HEK293 (cell line): ENCODE measurements around the gene TBC1D20.

Experiments
- CTCF ChIA-PET: fragments of 350-600 bp; formaldehyde crosslinking; extraction: SDS; loops from one replicate; lab custom pipeline; 2021; ENCODE audit warnings: antibody characterized with exemption; lab: Yijun Ruan, JAX
- POLR2A ChIA-PET: fragments of 300-600 bp; formaldehyde crosslinking; extraction: SDS; loops from one replicate; lab custom pipeline; 2020; ENCODE audit warnings: antibody characterized with exemption, inconsistent platforms; lab: Yijun Ruan, JAX
- H3K27ac ChIP-seq: fragments of 200-500 bp; sonication (Bioruptor generic); 2 replicates; pipeline ENCODE4 v1.5.1; 2014; ENCODE audit warnings: low read depth, low read length, control low read depth, inconsistent platforms; ENCODE audit errors: extremely low read depth
- H3K36me3 ChIP-seq, 2 experiments: fragments of 200-500 bp in 1 of 2; sonication (Bioruptor generic) in 1 of 2; 1 replicate in 1 of 2; 2 replicates in 1 of 2; pipeline ENCODE4 v1.5.1; 2014 to 2017; ENCODE audit warnings: inconsistent platforms in 2 of 2, low read length in 2 of 2; ENCODE audit not compliant: control insufficient read depth in 2 of 2, insufficient read depth in 1 of 2
- H3K4me1 ChIP-seq: fragments of 200-500 bp; sonication (Bioruptor generic); 2 replicates; pipeline ENCODE4 v1.5.1; 2014; ENCODE audit warnings: mild to moderate bottlenecking, low read length, inconsistent platforms; ENCODE audit not compliant: control insufficient read depth, insufficient read depth
- H3K4me3 ChIP-seq: 2 replicates; pipeline ENCODE4 v1.5.1; 2011; ENCODE audit warnings: low read depth, mild to moderate bottlenecking, control low read depth, low read length, moderate library complexity
- H3K9me3 ChIP-seq: fragments of 200-500 bp; sonication (Bioruptor generic); 2 replicates; pipeline ENCODE4 v1.5.1; 2014; ENCODE audit warnings: low read depth, low read length, inconsistent platforms; ENCODE audit not compliant: control insufficient read depth, insufficient read depth
- EGR2 ChIP-seq: fragments of 450-650 bp; formaldehyde crosslinking; IDR thresholded peaks from 2 replicates; pipeline ENCODE4 v1.5.1; 2016; ENCODE audit warnings: low read depth, missing biosample characterization, missing genetic modification characterization
- HIC1 ChIP-seq: fragments of 450-650 bp; formaldehyde crosslinking; IDR thresholded peaks from 2 replicates; pipeline ENCODE4 v1.5.1; 2016; ENCODE audit warnings: missing biosample characterization, missing genetic modification characterization
- SCRT1 ChIP-seq: fragments of 450-650 bp; formaldehyde crosslinking; IDR thresholded peaks from 2 replicates; pipeline ENCODE4 v1.5.1; 2016; ENCODE audit warnings: missing biosample characterization, missing genetic modification characterization, borderline replicate concordance
- SCRT2 ChIP-seq: fragments of 450-650 bp; formaldehyde crosslinking; IDR thresholded peaks from 2 replicates; pipeline ENCODE4 v1.5.1; 2016; ENCODE audit warnings: missing biosample characterization, missing genetic modification characterization
- SETDB1 ChIP-seq: IDR thresholded peaks from one replicate; pipeline ENCODE4 v1.6.1; 2017; ENCODE audit warnings: mild to moderate bottlenecking, low read length, moderate library complexity, mixed read lengths; ENCODE audit not compliant: insufficient read length
- ZFHX2 ChIP-seq: fragments of 450-650 bp; formaldehyde crosslinking; conservative IDR thresholded peaks from 2 replicates; pipeline ENCODE4 v1.5.1; 2016; ENCODE audit warnings: missing biosample characterization, missing genetic modification characterization
- ZNF214 ChIP-seq: fragments of 450-650 bp; formaldehyde crosslinking; IDR thresholded peaks from 2 replicates; pipeline ENCODE4 v1.5.1; 2017; ENCODE audit warnings: missing biosample characterization, mild to moderate bottlenecking, missing genetic modification characterization, borderline replicate concordance
- ZNF223 ChIP-seq: fragments of 450-650 bp; formaldehyde crosslinking; IDR thresholded peaks from 2 replicates; pipeline ENCODE4 v1.5.1; 2016; ENCODE audit warnings: missing biosample characterization, missing genetic modification characterization
- ZNF239 ChIP-seq: fragments of 450-650 bp; formaldehyde crosslinking; IDR thresholded peaks from 2 replicates; pipeline ENCODE4 v1.5.1; 2016; ENCODE audit warnings: missing biosample characterization, missing genetic modification characterization
- ZNF324 ChIP-seq: fragments of 450-650 bp; formaldehyde crosslinking; IDR thresholded peaks from 2 replicates; pipeline ENCODE4 v1.5.1; 2016; ENCODE audit warnings: missing biosample characterization, missing genetic modification characterization
- ZNF600 ChIP-seq: fragments of 450-650 bp; formaldehyde crosslinking; IDR thresholded peaks from 2 replicates; pipeline ENCODE4 v1.5.1; 2016; ENCODE audit warnings: missing biosample characterization, missing genetic modification characterization
- ZNF645 ChIP-seq: fragments of 450-650 bp; formaldehyde crosslinking; IDR thresholded peaks from 2 replicates; pipeline ENCODE4; 2016; ENCODE audit warnings: missing biosample characterization, missing genetic modification characterization
- TF ChIP-seq, protein P1 (sequence below): fragments of 450-650 bp; formaldehyde crosslinking; conservative IDR thresholded peaks from 2 replicates; pipeline ENCODE4 v1.5.1; 2016; ENCODE audit warnings: low read depth, missing biosample characterization, missing genetic modification characterization

Gene TBC1D20

GRCh38 chr20:461254-462198 is 807 bp downstream of the TBC1D20 start (continued):
- TF ChIP-seq ZNF600, result peak; percentile 93

DNA sequence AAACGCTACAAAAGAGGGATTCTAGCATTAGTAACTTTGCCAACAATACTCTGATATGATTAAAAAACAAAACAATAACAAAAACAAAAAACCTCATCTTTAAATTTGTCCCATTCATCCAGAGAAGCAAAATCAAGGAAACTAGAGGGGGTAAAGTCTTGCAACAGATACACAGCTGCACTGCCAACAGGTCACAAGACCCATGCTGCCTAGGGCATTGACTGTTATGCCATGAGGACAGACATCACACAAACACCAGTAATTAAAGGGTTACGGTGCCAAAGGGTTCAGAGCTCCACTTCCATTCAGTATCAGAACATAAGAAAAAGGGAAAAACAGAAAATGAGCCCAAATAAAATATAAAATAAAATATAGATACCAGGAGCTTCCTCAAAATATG is 1.6 kb downstream of the TBC1D20 start:
- peaks cover 0 to 4% of the 10 kb centered on the region in 2 experiments; a peak in 1 of 3 replicates for H3K36me3 ChIP-seq
- peaks cover 15% of the 10 kb centered on the region for H3K4me1 ChIP-seq
- no peaks in the 10 kb centered on the region for H3K9me3 ChIP-seq
- TF ChIP-seq ZNF645 (tag by site-specific recombination), result no peak
- no peak for TF ChIP-seq ZNF214 (tag by site-specific recombination)
- TF ChIP-seq ZNF600, result peak; percentile 82
- TF ChIP-seq SCRT1 (tag by site-specific recombination), result peak; percentile 69; the same call in 1 of the 2 replicates
- TF ChIP-seq ZNF223 (tag by site-specific recombination), result no peak
- no peak for TF ChIP-seq ZNF324
- TF ChIP-seq SCRT2 (tag by site-specific recombination), result peak; percentile 94
- peak; percentile 23; the same call in 1 of the 2 replicates for TF ChIP-seq HIC1 (tag by site-specific recombination)
- TF ChIP-seq SETDB1, result no peak
- no peak for TF ChIP-seq ZNF239 (tag by site-specific recombination)
- TF ChIP-seq, protein P1, sequence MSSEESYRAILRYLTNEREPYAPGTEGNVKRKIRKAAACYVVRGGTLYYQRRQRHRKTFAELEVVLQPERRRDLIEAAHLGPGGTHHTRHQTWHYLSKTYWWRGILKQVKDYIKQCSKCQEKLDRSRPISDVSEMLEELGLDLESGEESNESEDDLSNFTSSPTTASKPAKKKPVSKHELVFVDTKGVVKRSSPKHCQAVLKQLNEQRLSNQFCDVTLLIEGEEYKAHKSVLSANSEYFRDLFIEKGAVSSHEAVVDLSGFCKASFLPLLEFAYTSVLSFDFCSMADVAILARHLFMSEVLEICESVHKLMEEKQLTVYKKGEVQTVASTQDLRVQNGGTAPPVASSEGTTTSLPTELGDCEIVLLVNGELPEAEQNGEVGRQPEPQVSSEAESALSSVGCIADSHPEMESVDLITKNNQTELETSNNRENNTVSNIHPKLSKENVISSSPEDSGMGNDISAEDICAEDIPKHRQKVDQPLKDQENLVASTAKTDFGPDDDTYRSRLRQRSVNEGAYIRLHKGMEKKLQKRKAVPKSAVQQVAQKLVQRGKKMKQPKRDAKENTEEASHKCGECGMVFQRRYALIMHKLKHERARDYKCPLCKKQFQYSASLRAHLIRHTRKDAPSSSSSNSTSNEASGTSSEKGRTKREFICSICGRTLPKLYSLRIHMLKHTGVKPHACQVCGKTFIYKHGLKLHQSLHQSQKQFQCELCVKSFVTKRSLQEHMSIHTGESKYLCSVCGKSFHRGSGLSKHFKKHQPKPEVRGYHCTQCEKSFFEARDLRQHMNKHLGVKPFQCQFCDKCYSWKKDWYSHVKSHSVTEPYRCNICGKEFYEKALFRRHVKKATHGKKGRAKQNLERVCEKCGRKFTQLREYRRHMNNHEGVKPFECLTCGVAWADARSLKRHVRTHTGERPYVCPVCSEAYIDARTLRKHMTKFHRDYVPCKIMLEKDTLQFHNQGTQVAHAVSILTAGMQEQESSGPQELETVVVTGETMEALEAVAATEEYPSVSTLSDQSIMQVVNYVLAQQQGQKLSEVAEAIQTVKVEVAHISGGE (tag by site-specific recombination), result no peak
- ChIA-PET CTCF (interaction anchor here (0.7 to 1.0 kb wide), 2 partner anchors 106 to 178 kb away, joined by 3 read pairs; no protein-coding TSS in a partner anchor), POLR2A (interaction anchor here (0.5 to 1.7 kb wide), 4 partner anchors 12 to 113 kb away, joined by 4 to 12 read pairs (median 4); partner anchors contain the start of genes CSNK2A1 and NRSN2)
- H3K4me3 ChIP-seq, result no peak overlapping the region
- no peak overlapping the region for H3K27ac ChIP-seq

DNA sequence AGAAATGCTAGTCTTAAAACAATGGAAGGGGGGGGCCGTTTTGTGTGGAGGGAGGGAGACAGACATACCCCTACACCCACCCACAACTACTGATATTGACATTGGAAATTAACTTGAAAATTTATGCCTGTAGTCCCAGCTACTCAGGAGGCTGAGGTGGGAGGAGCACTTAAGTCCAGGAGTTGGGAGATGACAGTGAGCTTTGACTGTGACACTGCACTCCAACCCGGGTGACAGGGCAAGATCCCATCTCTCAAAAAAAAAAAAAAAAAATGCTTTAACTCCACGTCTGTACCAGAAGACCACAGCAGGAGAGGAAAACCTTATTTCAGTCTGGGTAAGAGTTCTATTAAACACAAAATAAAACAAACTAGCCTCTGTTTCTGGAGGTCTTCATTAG is 2.2 kb downstream of the TBC1D20 start:
- peak; percentile 30; the same call in 1 of the 2 replicates for TF ChIP-seq ZFHX2
- TF ChIP-seq ZNF324, result no peak
- TF ChIP-seq EGR2, result peak; percentile 53

More for the DNA sequence above, 2.2 kb downstream of the TBC1D20 start:
- CTCF ChIA-PET, result interaction anchor here (0.6 to 1.0 kb wide), 3 partner anchors 9 to 106 kb away, joined by 3 read pairs; no protein-coding TSS in a partner anchor
- Histone ChIP-seq H3K4me1 (peaks cover 15% of the 10 kb centered on the region), H3K4me3 (no peak overlapping the region), H3K36me3 (peaks cover 0 to 4% of the 10 kb centered on the region in 2 experiments; a peak in 1 of 3 replicates), H3K9me3 (no peaks in the 10 kb centered on the region), H3K27ac (no peak overlapping the region)
- POLR2A ChIA-PET, result interaction anchor here (0.5 to 1.7 kb wide), 4 partner anchors 12 to 113 kb away, joined by 4 to 12 read pairs (median 4); partner anchors contain the start of genes CSNK2A1 and NRSN2
